Stomach (tissue), 4 donors: Measurements from ENCODE around the gene ARHGAP29.

Experiments used
- CTCF ChIP-seq, 7 experiments: fragments of 450-650 bp in 4 of 7; fragments of 200-600 bp in 3 of 7; sonication (generic) in 3 of 7; IDR thresholded peaks; one replicate each; pipeline ENCODE4 v1.5.1; 2016 to 2019; ENCODE audit warnings: antibody characterized with exemption in 7 of 7, control low read depth in 2 of 7, mild to moderate bottlenecking in 1 of 7
- EP300 ChIP-seq: sonication (generic); formaldehyde crosslinking; IDR thresholded peaks from one replicate; pipeline ENCODE4 v1.6.1; 2017; ENCODE audit warnings: antibody characterized with exemption
- POLR2A ChIP-seq, 4 donors: fragments of 450-650 bp; IDR thresholded peaks; one replicate each; pipeline ENCODE4 v1.6.1; 2016; ENCODE audit warnings: antibody characterized with exemption in 4 of 4, control low read depth in 2 of 4, mild to moderate bottlenecking in 1 of 4, moderate library complexity in 1 of 4
- POLR2AphosphoS5 ChIP-seq, 3 donors: sonication (generic); formaldehyde crosslinking; IDR thresholded peaks; one replicate each; pipeline ENCODE4 v1.6.1; 2016; ENCODE audit warnings: antibody characterized with exemption in 3 of 3

GRCh38 chr1:94194079-94194865 is 43.1 kb downstream of the ARHGAP29 start:
- TF ChIP-seq CTCF (IDR thresholded peaks at IDR 0.05) (no peak), POLR2A (IDR thresholded peaks at IDR 0.05) (no peak), POLR2AphosphoS5 (IDR thresholded peaks at IDR 0.05) (no peak), EP300 (no peak)
